CD4-positive, alpha-beta T cell (primary cell): ENCODE data around the gene CFAP43. TPM values are rescaled to one million over a fixed set of nuclear protein-coding genes. Genes with fewer than 3 reads are reported as not detected.

ENCODE experiments used
- ATAC-seq: fragments of 200-7000 bp; cut with Tn5 transposase; one replicate; pipeline ENCODE4 v1.10.0; 2022; ENCODE audit warnings: mild to moderate bottlenecking; ENCODE audit not compliant: poor library complexity
- CTCF ChIA-PET: fragments of 350-600 bp; sonication (Branson Sonifier 250); formaldehyde crosslinking; loops from one replicate; lab custom pipeline; 2021; ENCODE audit warnings: antibody characterized with exemption, inconsistent platforms; lab: Charles Lee
- POLR2A ChIA-PET: fragments of 350-600 bp; sonication (Branson Sonifier 250); formaldehyde crosslinking; loops from one replicate; lab custom pipeline; 2021; ENCODE audit warnings: antibody characterized with exemption, inconsistent platforms; lab: Charles Lee
- DNase-seq, 14 experiments: peaks; one replicate each; pipeline ENCODE4 v3.0.0-alpha.2; 2013 to 2020; ENCODE audit warnings: mixed read lengths in 2 of 14
- H3K27ac ChIP-seq, 2 donors: one replicate each; pipeline versions ENCODE4 v1.5.1 to v1.7.0; 2013; ENCODE audit warnings: low read length in 2 of 2, low read depth in 1 of 2, mild to moderate bottlenecking in 1 of 2
- H3K27me3 ChIP-seq, 2 experiments: 1 replicate in 1 of 2; 2 replicates in 1 of 2; pipeline versions ENCODE4 v1.6.1 to v1.7.0; 2013; ENCODE audit warnings: low read length in 2 of 2, control low read depth in 1 of 2, mild to moderate bottlenecking in 1 of 2, moderate library complexity in 1 of 2; ENCODE audit not compliant: insufficient read depth in 2 of 2, control insufficient read depth in 1 of 2
- H3K36me3 ChIP-seq: one replicate; pipeline ENCODE4 v1.6.1; 2013; ENCODE audit warnings: low read length, control low read depth; ENCODE audit not compliant: insufficient read depth
- H3K4me1 ChIP-seq: one replicate; pipeline ENCODE4 v1.6.1; 2013; ENCODE audit warnings: low read length, control low read depth; ENCODE audit not compliant: insufficient read depth
- H3K4me3 ChIP-seq: one replicate; pipeline ENCODE4 v1.5.1; 2013; ENCODE audit warnings: mild to moderate bottlenecking, low read length, moderate library complexity
- H3K9me3 ChIP-seq, 2 experiments: 1 replicate in 1 of 2; 2 replicates in 1 of 2; pipeline versions ENCODE4 v1.6.1 to v1.7.0; 2013; ENCODE audit warnings: low read length in 2 of 2, mild to moderate bottlenecking in 2 of 2, control low read depth in 1 of 2, moderate library complexity in 1 of 2; ENCODE audit not compliant: control insufficient read depth in 1 of 2, insufficient read depth in 1 of 2
- H3K27ac Mint-ChIP-seq: one replicate; pipeline ENCODE4 v1.8.0; 2020; ENCODE audit warnings: mixed read lengths
- H3K27me3 Mint-ChIP-seq: one replicate; pipeline ENCODE4 v1.8.0; 2021; ENCODE audit warnings: mixed read lengths
- H3K36me3 Mint-ChIP-seq: one replicate; pipeline ENCODE4 v1.8.0; 2021; ENCODE audit warnings: low read depth, mixed read lengths
- H3K4me1 Mint-ChIP-seq: one replicate; pipeline ENCODE4 v1.8.0; 2021; ENCODE audit warnings: low read depth, mixed read lengths
- H3K4me3 Mint-ChIP-seq: one replicate; pipeline ENCODE4 v1.8.0; 2020; ENCODE audit warnings: mild to moderate bottlenecking, mixed read lengths
- H3K9me3 Mint-ChIP-seq: one replicate; pipeline ENCODE4 v1.8.0; 2020; ENCODE audit warnings: mixed read lengths
- intact Hi-C, 2 experiments: fragments of 100-400 bp; cut with DNase I in 1 of 2; cut with micrococcal nuclease in 1 of 2; formaldehyde crosslinking; loops; one replicate each; pipeline versions ENCODE4 v1.15.1 to v1.9.0; 2023 to 2025; cut with DNase I, micrococcal nuclease
- total RNA-seq, 174 experiments: library from RNA in 2 of 174; stranded (reverse) in 2 of 174; gene quantifications; one replicate each; pipeline ENCODE4 v1.2.3 and lab custom pipeline; 2021 to 2026
- TF ChIP-seq, protein P1 (sequence below): fragments of 200-600 bp; IDR thresholded peaks from one replicate; pipeline ENCODE4 v1.8.0; 2022; ENCODE audit warnings: antibody characterized with exemption, mild to moderate bottlenecking

Gene CFAP43
- total RNA-seq, 2 experiments from 2014 or later, result not detected

DNA sequence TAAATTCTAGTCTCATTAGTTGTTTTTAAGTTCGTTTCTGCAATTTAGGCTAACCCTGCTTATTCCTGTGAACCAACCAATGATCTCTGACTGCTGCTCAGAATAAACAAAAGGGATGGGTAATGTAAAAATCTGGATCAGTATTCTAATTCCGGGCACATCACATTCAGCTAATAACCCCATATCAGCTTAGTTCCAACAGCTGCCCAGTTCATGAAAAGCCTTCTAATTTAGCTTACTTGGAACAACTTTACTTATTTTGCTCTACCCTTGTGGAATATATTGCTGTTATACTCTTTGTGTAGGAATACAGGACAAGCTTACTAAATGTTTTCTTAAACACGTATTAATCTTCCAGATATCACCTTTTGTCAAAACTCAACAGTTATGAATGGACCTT, 3.6 kb upstream of the CFAP43 start:
- Mint-ChIP-seq H3K36me3 (peaks cover 4% of the 10 kb centered on the region), H3K4me3 (peak overlapping the region; percentile 27), H3K9me3 (peaks cover 5% of the 10 kb centered on the region), H3K27me3 (peaks cover 61% of the 10 kb centered on the region), H3K4me1 (peaks cover 14% of the 10 kb centered on the region), H3K27ac (no peak overlapping the region)
- peaks cover 5 to 6% of the 10 kb centered on the region in 2 experiments for H3K27me3 ChIP-seq
- no peak overlapping the region for H3K27ac ChIP-seq
- peaks cover 13% of the 10 kb centered on the region for H3K4me1 ChIP-seq
- intact Hi-C loops, result no loop called here
- ChIA-PET CTCF (interaction anchor here (0.9 kb wide), 1 partner anchor 12 kb away, joined by 3 read pairs; no protein-coding TSS in a partner anchor), POLR2A (no interaction called here)
- no peaks in the 10 kb centered on the region for H3K36me3 ChIP-seq
- H3K9me3 ChIP-seq, result peaks cover 0 to 9% of the 10 kb centered on the region in 2 experiments
- ATAC-seq (no peak), DNase-seq (no peak)
- TF ChIP-seq, protein P1, sequence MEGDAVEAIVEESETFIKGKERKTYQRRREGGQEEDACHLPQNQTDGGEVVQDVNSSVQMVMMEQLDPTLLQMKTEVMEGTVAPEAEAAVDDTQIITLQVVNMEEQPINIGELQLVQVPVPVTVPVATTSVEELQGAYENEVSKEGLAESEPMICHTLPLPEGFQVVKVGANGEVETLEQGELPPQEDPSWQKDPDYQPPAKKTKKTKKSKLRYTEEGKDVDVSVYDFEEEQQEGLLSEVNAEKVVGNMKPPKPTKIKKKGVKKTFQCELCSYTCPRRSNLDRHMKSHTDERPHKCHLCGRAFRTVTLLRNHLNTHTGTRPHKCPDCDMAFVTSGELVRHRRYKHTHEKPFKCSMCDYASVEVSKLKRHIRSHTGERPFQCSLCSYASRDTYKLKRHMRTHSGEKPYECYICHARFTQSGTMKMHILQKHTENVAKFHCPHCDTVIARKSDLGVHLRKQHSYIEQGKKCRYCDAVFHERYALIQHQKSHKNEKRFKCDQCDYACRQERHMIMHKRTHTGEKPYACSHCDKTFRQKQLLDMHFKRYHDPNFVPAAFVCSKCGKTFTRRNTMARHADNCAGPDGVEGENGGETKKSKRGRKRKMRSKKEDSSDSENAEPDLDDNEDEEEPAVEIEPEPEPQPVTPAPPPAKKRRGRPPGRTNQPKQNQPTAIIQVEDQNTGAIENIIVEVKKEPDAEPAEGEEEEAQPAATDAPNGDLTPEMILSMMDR, result no peak
- no peak overlapping the region for H3K4me3 ChIP-seq

DNA sequence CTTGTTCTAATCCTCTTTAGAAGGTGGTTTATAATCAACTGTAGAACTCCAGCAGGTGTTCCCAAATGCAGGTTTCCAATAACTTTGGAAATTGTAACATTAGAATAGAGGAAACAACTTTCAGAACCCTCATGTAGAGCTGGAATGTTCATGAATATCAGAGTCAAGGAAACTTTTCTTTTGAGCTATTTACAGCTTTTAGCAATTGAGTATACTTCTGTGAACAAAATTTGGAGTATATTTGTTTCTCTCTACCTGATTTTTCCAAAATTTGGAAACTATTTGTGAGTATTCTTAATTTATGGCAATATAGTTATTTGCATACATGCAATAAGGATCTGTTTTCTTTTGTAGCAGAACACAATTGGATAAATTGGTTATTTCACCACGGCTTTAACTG, 2.8 kb upstream of the CFAP43 start:
- DNase-seq (no peak), ATAC-seq (no peak)
- peaks cover 13% of the 10 kb centered on the region for H3K4me1 ChIP-seq
- Mint-ChIP-seq H3K36me3 (peaks cover 4% of the 10 kb centered on the region), H3K9me3 (peaks cover 5% of the 10 kb centered on the region), H3K27me3 (peaks cover 53% of the 10 kb centered on the region), H3K27ac (no peak overlapping the region), H3K4me3 (no peak overlapping the region), H3K4me1 (peaks cover 14% of the 10 kb centered on the region)
- TF ChIP-seq, protein P1, result no peak
- peaks cover 6 to 9% of the 10 kb centered on the region in 2 experiments for H3K27me3 ChIP-seq
- no peak overlapping the region for H3K4me3 ChIP-seq
- intact Hi-C loops, result loop anchor here in 1 of 2 experiments (5.0 kb wide), 2 partner anchors 102 to 113 kb away; partner anchors contain the start of genes ITPRIP and SFR1
- ChIA-PET CTCF (interaction anchor here (0.9 kb wide), 1 partner anchor 12 kb away, joined by 3 read pairs; no protein-coding TSS in a partner anchor), POLR2A (no interaction called here)
- no peaks in the 10 kb centered on the region for H3K36me3 ChIP-seq
- peaks cover 0 to 9% of the 10 kb centered on the region in 2 experiments for H3K9me3 ChIP-seq
- no peak overlapping the region for H3K27ac ChIP-seq

DNA sequence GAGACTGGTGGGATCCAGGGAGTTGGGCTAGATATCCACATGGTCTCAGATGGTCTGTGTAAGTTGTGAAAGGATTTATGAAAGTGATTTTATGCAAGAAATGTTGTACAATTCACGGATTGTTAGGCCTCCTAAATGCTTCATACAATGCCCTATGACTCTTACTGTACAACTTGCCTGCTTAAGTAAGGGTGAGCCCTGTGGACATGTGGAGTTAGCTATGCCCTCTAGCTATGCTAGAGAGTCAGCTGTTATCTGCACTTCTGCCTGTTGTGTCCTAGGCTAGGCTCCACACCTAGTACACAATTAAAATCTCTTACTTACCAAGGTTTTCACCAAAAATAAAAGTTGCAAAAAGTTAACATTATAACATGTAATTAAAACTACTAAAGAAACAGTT, 1.7 kb upstream of the CFAP43 start:
- Mint-ChIP-seq H3K36me3 (peaks cover 4% of the 10 kb centered on the region), H3K27me3 (peaks cover 45% of the 10 kb centered on the region), H3K4me1 (peaks cover 14% of the 10 kb centered on the region), H3K27ac (no peak overlapping the region), H3K9me3 (peaks cover 5% of the 10 kb centered on the region), H3K4me3 (peak overlapping the region; percentile 85)
- intact Hi-C loops, result loop anchor here (2.0 to 5.0 kb wide), 5 partner anchors 23 to 113 kb away; partner anchors contain the start of genes ITPRIP (in 1 of the 2) and SFR1 (in 1 of the 2)
- H3K9me3 ChIP-seq, result peaks cover 0 to 9% of the 10 kb centered on the region in 2 experiments
- ChIA-PET POLR2A (interaction anchor here (2.1 kb wide), 1 partner anchor 21 kb away, joined by 11 read pairs; the partner anchor contains the start of gene GSTO1), CTCF (no interaction called here)
- H3K4me3 ChIP-seq, result no peak overlapping the region
- no peak for DNase-seq
- H3K27me3 ChIP-seq, result peaks cover 6 to 9% of the 10 kb centered on the region in 2 experiments
- ATAC-seq, result no peak
- TF ChIP-seq, protein P1, result no peak
- no peak overlapping the region for H3K27ac ChIP-seq
- H3K36me3 ChIP-seq, result no peaks in the 10 kb centered on the region
- peaks cover 13% of the 10 kb centered on the region for H3K4me1 ChIP-seq
